HG03432 (cell line): ENCODE results near the gene TTC34.

ENCODE experiments used
- ATAC-seq: cut with Tn5 transposase; IDR thresholded peaks from one replicate; pipeline ENCODE4 v1.9.1; 2021; ENCODE audit warnings: mild to moderate bottlenecking, moderate library complexity; ENCODE audit not compliant: unreplicated experiment

Gene TTC34

GRCh38 chr1:2830761-2831425 lies 29.4 kb upstream of the TTC34 start:
- ATAC-seq: no peak

DNA sequence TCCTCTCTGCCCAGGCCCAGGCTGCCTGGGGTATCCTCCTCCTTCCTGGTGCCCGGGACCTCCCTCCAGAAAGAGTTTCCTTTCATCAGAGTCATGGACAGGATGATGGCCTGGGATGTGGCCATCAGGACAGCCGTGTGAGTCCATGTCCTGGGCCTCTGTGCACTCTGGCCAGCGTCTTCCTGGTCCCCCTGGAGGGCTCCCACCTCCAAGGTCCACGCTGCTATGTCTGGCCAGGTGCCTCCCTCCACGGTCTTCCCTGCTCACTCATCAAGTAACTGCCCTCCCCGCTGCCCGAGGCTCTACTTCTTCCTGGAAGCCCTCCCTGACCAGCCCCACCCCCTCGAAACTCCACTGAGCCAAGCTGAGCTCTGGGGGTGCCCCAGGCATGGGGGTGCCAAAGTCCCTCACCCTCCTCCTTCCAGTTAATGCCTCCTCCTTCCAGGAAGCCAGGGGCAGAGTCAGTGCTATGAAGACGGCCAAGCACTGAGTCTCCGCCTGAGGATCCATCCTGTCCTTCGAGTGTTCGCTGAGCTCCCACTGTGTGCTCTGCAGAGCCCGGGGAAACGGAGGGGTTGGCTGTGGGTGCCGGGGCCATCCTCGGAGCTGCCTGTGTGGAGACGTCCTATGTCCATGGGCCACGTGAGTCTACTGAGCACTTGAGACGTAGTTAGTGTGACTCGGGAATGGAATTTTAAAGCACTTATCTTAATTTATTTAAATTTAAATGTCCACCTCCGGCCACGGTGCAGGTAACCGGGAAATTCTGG lies 28.5 kb upstream of the TTC34 start:
- no peak for ATAC-seq

GRCh38 chr1:2828586-2829250 lies 27.2 kb upstream of the TTC34 start:
- no peak for ATAC-seq

- ATAC-seq: no peak
These were observed 25.3 kb upstream of the TTC34 start for GRCh38 chr1:2826736-2827292.

DNA sequence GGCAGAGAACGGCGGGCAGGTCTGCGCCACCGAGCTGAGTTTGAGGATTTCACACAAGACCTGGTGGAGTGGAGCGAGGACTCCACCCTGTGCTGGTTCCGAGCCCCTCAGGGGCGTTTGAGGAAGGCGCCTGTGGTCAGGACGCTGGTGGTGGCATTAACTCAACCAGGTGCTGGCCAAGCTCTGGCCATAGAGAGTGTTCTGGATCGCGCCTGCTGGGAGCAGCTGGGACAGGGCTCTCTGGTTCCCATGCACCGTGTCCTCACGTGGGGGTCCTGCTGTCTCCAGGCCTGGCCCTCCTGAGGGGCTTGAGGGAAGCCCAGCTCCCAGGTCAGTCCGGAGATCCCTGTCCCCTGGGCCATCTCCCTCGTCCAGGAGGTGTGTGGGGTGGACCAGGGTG lies 24.8 kb upstream of the TTC34 start:
- no peak for ATAC-seq

DNA sequence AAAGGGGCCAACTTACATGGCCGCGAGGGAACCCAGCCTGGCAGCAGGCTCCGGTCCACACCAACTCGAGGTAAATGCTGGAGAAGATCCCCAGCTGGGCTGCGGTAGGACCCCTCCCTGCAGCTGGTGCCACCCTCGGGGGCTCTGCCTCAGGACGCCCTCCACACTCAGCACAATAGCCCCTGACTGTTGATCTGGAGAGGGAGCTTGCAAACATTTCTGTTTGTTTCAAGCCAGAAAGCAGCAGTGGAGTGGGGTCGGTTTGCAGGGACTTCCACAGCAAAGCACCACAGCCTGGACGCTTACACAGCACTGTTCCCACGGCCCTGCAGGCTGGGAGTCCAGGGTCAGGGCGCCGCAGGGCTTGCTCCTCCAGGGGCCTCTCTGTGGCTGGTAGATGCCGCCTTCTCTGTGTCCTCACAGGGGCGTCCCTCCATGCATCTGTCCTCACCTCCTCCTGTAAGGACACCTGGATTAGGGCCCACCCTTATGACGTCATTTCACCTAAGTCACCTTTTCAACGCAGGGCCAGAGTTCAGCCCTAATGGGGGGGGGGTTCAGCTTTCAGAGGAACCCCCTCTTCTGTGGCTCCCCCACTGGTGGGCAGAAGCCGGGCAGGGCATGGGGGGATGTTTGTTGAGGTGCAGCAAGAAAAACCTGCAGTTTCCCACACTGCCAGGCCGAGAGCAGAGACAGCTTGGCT lies 24.1 kb upstream of the TTC34 start:
- ATAC-seq: no peak

DNA sequence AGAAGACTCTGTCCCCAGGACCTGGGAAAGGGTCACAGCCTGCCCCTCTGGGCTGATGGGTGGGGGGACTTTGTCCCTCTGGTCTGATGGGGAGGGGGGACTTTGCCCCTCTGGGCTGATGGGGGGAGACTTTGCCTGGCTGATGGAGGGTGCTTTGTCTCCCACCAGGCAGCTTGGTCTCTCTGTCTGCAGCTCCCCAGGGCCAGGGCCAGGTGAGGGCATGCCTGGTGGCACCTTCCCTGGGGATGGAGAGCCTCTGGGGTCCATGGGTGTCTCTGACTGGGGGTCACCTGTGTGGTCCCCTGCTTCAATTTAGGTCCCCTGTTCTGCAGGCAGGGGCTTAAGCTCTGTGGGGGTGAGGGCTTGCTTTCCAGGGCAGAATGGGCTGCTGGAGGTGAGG lies 23.5 kb upstream of the TTC34 start:
- no peak for ATAC-seq

DNA sequence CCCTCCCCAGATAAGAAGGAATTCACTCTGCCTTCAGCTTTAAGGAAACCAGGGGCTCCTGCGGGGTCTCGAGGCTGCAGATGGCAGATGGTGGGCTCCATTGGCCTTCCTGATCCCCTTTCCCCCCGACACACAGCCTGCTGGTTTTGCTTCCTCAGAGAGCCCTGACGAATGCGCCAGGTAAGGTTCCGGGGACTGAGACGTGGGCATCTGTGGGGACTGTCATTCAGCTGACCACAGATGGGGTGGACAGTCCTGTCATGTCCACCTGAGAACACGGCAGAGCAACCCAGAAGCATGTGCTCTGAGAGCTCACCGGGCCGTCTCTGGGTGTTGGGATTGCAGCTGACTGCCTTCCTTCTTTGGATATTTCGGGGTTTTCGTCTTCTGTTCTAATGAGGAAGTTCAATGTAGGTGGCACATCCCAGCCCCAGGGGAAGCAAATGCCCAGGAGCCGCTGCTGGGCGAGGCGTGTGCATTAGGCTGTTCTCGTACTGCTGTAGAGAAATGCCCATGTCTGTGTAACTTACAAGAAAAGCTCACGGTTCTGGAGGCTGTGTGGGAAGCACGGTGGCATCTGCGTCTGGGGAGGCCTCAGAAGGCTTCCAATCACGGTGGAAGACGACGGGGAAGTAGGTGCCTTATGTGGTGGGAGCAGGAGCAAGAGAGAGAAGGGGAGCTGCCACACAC lies 22.6 kb upstream of the TTC34 start:
- no peak for ATAC-seq

- ATAC-seq: no peak
These were observed 21.2 kb upstream of the TTC34 start for GRCh38 chr1:2822621-2823145.

DNA sequence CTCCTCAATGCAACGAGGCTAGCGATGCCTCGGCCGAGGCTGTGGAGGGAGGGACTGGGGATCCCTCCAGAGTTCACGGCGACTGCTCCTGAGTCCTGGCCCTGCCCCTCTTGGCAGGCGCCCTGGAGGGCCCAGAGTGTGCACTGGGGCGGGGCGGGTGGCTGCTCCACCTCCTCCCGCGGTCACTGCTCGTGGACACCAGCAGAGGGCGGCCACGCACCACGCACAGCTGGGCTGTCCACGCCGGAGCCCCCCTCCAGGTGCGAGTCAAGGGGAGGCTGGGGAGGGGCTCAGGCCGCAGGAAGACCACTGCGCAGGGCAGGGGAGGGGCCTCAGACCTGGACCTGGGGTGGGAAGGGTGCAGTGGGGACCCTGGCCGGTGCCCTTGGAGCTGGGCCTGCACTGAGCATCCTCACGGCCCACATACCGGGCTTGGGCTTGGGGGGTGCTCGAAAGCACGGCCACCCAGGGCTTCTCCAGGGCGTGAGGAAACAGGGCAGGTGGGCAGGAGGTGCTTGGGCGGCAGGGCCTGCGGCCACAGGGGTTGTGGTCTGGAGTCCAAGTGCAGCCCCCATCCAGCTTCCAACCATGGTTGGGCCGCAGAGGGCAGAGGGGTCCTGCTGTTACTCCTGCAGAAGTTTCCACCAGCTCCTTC lies 20.6 kb upstream of the TTC34 start:
- ATAC-seq: no peak

- no peak for ATAC-seq
These were observed 20.0 kb upstream of the TTC34 start for GRCh38 chr1:2821373-2821955.

DNA sequence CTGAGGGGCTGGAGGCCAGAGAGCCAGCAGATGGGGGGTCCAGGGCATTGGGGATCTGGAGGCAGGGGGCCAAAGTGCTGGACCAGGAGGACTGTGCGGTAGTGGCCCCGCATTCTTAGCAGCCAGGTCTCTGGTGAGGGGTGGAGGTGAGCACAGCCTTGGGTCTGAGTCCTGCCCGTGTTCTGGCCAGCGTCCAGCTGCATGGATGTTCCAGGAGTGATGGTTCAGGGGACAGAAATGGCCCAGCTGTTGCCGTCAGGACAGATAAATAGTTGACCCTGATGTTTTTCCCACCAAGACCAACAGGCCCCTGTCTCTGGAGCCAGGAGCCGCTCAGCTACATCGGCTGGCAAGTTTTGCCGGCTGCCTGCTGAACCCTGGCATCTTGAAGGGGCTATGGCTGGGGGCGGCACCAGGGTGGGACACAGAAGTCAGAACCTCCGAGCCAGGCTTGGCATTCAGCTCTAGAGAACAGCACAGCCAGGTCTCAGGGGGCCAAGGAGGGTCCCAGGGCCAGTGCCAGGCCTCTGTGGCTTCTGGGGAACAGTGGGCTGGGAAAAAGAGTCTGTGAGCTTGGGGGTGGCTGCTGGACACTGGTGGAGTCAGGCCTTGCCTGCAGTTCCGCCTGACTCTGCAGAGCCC lies 19.4 kb upstream of the TTC34 start:
- ATAC-seq: no peak

- ATAC-seq: no peak
These were observed 18.6 kb upstream of the TTC34 start for GRCh38 chr1:2819831-2820730.

GRCh38 chr1:2819429-2819828 lies 17.9 kb upstream of the TTC34 start:
- no peak for ATAC-seq

GRCh38 chr1:2817784-2818564 lies 16.5 kb upstream of the TTC34 start:
- ATAC-seq: no peak

- no peak for ATAC-seq
These were observed 15.3 kb upstream of the TTC34 start for GRCh38 chr1:2816786-2817185.

DNA sequence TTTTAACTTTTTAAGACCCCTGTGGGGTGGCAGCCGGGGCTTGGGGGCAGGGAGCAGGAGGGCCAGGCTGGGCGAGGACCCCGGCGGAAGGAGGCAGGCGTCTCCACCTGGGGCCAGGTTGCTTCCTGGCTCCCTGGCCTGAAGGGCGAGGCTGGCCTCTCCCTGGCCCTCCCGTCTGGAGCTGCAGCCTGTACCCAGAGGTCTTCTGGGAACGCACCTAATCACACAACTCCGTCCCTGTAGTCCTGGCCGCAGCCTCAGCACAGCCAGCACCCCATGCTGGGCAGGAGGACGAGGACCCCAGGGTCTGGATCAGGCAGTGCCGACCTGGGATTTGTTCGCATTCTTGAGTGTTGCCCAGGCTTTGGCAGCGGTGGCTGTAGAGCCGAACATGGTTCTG lies 14.1 kb upstream of the TTC34 start:
- ATAC-seq: no peak
